ENCODE results near the gene JPT2.

- no peak for TF ChIP-seq CTCF (IDR thresholded peaks at IDR 0.05 in 2 of 3, conservative IDR thresholded peaks at IDR 0.05 in 1 of 3; ENCODE audit: borderline replicate concordance in 1 of 3, insufficient read depth in 1 of 3, low read depth in 2 of 3, low read length in 2 of 3)
- TF ChIP-seq EGR1 (IDR thresholded peaks at IDR 0.05; ENCODE audit: low read depth) = no peak
- TF ChIP-seq ZFX (IDR thresholded peaks at IDR 0.05) = no peak
- TF ChIP-seq POLR2A (IDR thresholded peaks at IDR 0.05; ENCODE audit: borderline replicate concordance, extremely low read depth, insufficient read depth, insufficient read length) = no peak
- TF ChIP-seq EZH2 (IDR thresholded peaks at IDR 0.05) = no peak
Observed at GRCh38 chr16:1650131-1650530, 27.9 kb upstream of the JPT2 start.

Data from HCT116 (cell line).